ENCODE measurements around the gene IL37. TPM values are rescaled to one million over a fixed set of nuclear protein-coding genes. Genes with fewer than 3 reads are reported as not detected.

Gene IL37
- not detected in 2 replicates for total RNA-seq

GRCh38 chr2:112910865-112911264 lies at the start of gene IL37:
Gene IL37 (plus strand): TSS chr2:112911165. CDS start chr2:112913013, 1,848 bp downstream.

Other genes with a start within 250 kb of the IL37 start
- gene NT5DC4, start 190.1 kb upstream of the IL37 start, total RNA-seq = not detected in 2 replicates
- gene CKAP2L, start 146.6 kb upstream of the IL37 start, total RNA-seq = 0.17 and 1.3 TPM in 2 replicates
- gene IL1A, start 126.7 kb upstream of the IL37 start, total RNA-seq = 0.09 and 0.32 TPM in 2 replicates
- gene IL1B, start 74.4 kb upstream of the IL37 start, total RNA-seq = 0.63 TPM in 1 of 2 replicates, not detected in the other
- not detected in 2 replicates for gene IL36G, start 66.8 kb downstream of the IL37 start, total RNA-seq
- gene IL36A, start 94.3 kb downstream of the IL37 start, total RNA-seq = not detected in 2 replicates
- not detected in 2 replicates for gene IL36B, start 141.7 kb downstream of the IL37 start, total RNA-seq
- not detected in 2 replicates for gene IL36RN, start 148.0 kb downstream of the IL37 start, total RNA-seq
- gene IL1F10, start 156.8 kb downstream of the IL37 start, total RNA-seq = not detected in 2 replicates
- gene IL1RN, start 216.4 kb downstream of the IL37 start, total RNA-seq = 0.16 TPM in 1 of 2 replicates, not detected in the other